Esophagus muscularis mucosa (tissue), 3 donors: ENCODE data around the gene ANKRD2.

Experiments
- POLR2AphosphoS5 ChIP-seq, 2 donors: sonication (generic); formaldehyde crosslinking; IDR thresholded peaks; one replicate each; pipeline ENCODE4 v1.6.1; 2017; ENCODE audit warnings: antibody characterized with exemption in 2 of 2
- TF ChIP-seq, protein P1 (sequence below), 3 experiments: fragments of 200-600 bp in 2 of 3; fragments of 450-650 bp in 1 of 3; sonication (generic) in 2 of 3; IDR thresholded peaks; one replicate each; pipeline ENCODE4 v1.5.1; 2017 to 2019; ENCODE audit warnings: antibody characterized with exemption in 3 of 3, mild to moderate bottlenecking in 2 of 3, moderate library complexity in 1 of 3

DNA sequence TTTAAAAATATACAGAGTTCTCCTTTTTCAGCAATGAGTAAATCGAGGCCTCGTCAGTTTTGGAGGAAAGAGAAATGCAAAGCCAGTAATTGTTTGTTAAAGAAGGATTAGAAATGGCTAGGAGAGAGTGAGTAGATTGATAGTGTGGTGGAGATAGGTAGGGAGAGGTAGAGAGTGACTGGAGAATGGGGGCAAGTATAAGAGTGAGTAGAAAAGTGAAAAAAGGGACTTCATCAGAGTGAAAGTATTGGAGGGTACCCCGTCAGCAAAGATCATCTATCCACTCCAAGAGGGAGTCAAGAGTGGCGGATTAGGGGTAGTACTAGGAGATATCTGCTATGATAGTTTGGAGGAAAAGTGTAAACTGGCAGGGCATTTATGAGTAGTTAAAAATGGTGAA is 9.2 kb upstream of the ANKRD2 start:
- TF ChIP-seq, protein P1, sequence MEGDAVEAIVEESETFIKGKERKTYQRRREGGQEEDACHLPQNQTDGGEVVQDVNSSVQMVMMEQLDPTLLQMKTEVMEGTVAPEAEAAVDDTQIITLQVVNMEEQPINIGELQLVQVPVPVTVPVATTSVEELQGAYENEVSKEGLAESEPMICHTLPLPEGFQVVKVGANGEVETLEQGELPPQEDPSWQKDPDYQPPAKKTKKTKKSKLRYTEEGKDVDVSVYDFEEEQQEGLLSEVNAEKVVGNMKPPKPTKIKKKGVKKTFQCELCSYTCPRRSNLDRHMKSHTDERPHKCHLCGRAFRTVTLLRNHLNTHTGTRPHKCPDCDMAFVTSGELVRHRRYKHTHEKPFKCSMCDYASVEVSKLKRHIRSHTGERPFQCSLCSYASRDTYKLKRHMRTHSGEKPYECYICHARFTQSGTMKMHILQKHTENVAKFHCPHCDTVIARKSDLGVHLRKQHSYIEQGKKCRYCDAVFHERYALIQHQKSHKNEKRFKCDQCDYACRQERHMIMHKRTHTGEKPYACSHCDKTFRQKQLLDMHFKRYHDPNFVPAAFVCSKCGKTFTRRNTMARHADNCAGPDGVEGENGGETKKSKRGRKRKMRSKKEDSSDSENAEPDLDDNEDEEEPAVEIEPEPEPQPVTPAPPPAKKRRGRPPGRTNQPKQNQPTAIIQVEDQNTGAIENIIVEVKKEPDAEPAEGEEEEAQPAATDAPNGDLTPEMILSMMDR (IDR thresholded peaks at IDR 0.05) = no peak
- no peak for TF ChIP-seq POLR2AphosphoS5 (IDR thresholded peaks at IDR 0.05)
